Kidney (tissue), 14 donors: Measurements from ENCODE around the gene ELF5. TPM values are rescaled to one million over a fixed set of nuclear protein-coding genes. Genes with fewer than 3 reads are reported as not detected.

Source experiments
- DNase-seq, 5 donors: peaks; one replicate each; pipeline ENCODE4 v3.0.0-alpha.2; 2013 to 2020
- FAIRE-seq: peaks from 2 replicates; lab custom pipeline; 2012; peaks lifted over from hg19 to GRCh38; lab: Jason Lieb, UNC
- H3K27ac ChIP-seq, 2 donors: one replicate each; pipeline ENCODE4 v1.7.0; 2013; ENCODE audit warnings: low read depth in 2 of 2, low read length in 2 of 2, inconsistent platforms in 1 of 2
- H3K27me3 ChIP-seq: one replicate; pipeline ENCODE4 v1.7.1; 2013; ENCODE audit warnings: low read length, inconsistent platforms; ENCODE audit not compliant: control insufficient read depth, insufficient read depth
- H3K36me3 ChIP-seq, 3 donors: one replicate each; pipeline versions ENCODE4 v1.7.0 to v1.7.1; 2013; ENCODE audit warnings: low read length in 3 of 3, control low read depth in 1 of 3, inconsistent platforms in 1 of 3; ENCODE audit not compliant: insufficient read depth in 3 of 3, control insufficient read depth in 2 of 3
- H3K4me1 ChIP-seq, 3 donors: one replicate each; pipeline versions ENCODE4 v1.7.0 to v1.7.1; 2013; ENCODE audit warnings: low read length in 3 of 3, inconsistent platforms in 1 of 3, low read depth in 1 of 3; ENCODE audit not compliant: control insufficient read depth in 2 of 3, insufficient read depth in 2 of 3
- H3K4me3 ChIP-seq, 3 donors: one replicate each; pipeline versions ENCODE4 v1.7.0 to v1.8.1; 2013; ENCODE audit warnings: low read length in 3 of 3, control low read depth in 1 of 3, inconsistent platforms in 1 of 3
- H3K9ac ChIP-seq, 3 donors: one replicate each; pipeline versions ENCODE4 v1.7.0 to v1.7.1; 2013; ENCODE audit warnings: low read length in 3 of 3, control low read depth in 1 of 3, inconsistent platforms in 1 of 3
- H3K9me3 ChIP-seq, 3 donors: one replicate each; pipeline versions ENCODE4 v1.7.0 to v1.7.1; 2013; ENCODE audit warnings: low read length in 3 of 3, control low read depth in 1 of 3, inconsistent platforms in 1 of 3; ENCODE audit not compliant: control insufficient read depth in 2 of 3, insufficient read depth in 1 of 3
- intact Hi-C: fragments of 100-400 bp; cut with DNase I; formaldehyde crosslinking; loops from one replicate; pipeline ENCODE4 v1.11.1; 2022
- polyA plus RNA-seq: library from polyadenylated mRNA; stranded (reverse); fragments of 350-450 nt; fragmentation: Illumina TruSeq; extraction: RNeasy Lipid Tissue Mini Kit (QIAGEN cat#74804); gene quantifications from one replicate; pipeline ENCODE4 v1.2.3, GENCODE V29; 2014; ENCODE audit warnings: low read depth, low replicate concordance; ENCODE audit not compliant: insufficient read depth
- total RNA-seq: library from RNA; stranded (reverse); fragmentation: NEBNext Ultra II Directional; extraction: Animal tissue kit (Norgen Biotek cat#: 25700); gene quantifications from one replicate; pipeline ENCODE4 v1.2.1, GENCODE V29; 2021
- TF ChIP-seq, protein P1 (sequence below): IDR thresholded peaks from 3 replicates; pipeline ENCODE4 v1.5.1; 2012; ENCODE audit warnings: mild to moderate bottlenecking, moderate library complexity, borderline replicate concordance; ENCODE audit not compliant: insufficient read depth; ENCODE audit errors: extremely low read depth
- donor health status: control.
- donor health status: control.
- donor health status: control.
- donor health status: control.
- donor health status: control.
- donor health status: DM: yes; HTN: yes; CAD: no.
- donor health status: Normal renal cell carcinoma (clear cell type).

The ELF5 gene
- total and polyA plus RNA-seq, 2 donors from 2014 or later = 0.94 to 18.9 TPM

DNA sequence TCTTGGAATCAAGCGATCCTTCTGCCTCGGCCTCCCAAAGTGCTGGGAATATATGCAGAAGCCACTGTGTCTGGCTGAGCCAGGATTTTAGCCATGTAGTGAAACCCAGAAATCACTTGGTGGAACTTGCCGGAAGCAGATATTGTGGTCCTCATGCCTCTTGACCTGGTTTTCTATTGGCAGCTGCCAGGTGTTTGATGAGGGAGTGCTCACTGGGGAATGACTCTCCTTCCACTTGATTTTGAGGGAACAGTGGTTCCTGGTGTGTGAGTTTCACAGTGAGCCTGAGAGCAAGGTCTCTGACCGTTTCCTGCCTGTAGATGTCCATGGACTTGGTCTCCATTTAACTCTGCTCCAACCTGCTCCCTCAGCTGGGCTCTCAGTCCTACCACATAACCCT, 34.7 kb upstream of the ELF5 start:
- Histone ChIP-seq H3K27me3 (no peaks in the 10 kb centered on the region), H3K4me1 (no peaks in the 10 kb centered on the region), H3K27ac (no peak overlapping the region), H3K4me3 (no peak overlapping the region), H3K9ac (no peak overlapping the region), H3K9me3 (no peaks in the 10 kb centered on the region), H3K36me3 (no peaks in the 10 kb centered on the region)
- TF ChIP-seq, protein P1, sequence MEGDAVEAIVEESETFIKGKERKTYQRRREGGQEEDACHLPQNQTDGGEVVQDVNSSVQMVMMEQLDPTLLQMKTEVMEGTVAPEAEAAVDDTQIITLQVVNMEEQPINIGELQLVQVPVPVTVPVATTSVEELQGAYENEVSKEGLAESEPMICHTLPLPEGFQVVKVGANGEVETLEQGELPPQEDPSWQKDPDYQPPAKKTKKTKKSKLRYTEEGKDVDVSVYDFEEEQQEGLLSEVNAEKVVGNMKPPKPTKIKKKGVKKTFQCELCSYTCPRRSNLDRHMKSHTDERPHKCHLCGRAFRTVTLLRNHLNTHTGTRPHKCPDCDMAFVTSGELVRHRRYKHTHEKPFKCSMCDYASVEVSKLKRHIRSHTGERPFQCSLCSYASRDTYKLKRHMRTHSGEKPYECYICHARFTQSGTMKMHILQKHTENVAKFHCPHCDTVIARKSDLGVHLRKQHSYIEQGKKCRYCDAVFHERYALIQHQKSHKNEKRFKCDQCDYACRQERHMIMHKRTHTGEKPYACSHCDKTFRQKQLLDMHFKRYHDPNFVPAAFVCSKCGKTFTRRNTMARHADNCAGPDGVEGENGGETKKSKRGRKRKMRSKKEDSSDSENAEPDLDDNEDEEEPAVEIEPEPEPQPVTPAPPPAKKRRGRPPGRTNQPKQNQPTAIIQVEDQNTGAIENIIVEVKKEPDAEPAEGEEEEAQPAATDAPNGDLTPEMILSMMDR = no peak
- intact Hi-C loops = no loop called here
- no peak for FAIRE-seq
- DNase-seq = no peak

DNA sequence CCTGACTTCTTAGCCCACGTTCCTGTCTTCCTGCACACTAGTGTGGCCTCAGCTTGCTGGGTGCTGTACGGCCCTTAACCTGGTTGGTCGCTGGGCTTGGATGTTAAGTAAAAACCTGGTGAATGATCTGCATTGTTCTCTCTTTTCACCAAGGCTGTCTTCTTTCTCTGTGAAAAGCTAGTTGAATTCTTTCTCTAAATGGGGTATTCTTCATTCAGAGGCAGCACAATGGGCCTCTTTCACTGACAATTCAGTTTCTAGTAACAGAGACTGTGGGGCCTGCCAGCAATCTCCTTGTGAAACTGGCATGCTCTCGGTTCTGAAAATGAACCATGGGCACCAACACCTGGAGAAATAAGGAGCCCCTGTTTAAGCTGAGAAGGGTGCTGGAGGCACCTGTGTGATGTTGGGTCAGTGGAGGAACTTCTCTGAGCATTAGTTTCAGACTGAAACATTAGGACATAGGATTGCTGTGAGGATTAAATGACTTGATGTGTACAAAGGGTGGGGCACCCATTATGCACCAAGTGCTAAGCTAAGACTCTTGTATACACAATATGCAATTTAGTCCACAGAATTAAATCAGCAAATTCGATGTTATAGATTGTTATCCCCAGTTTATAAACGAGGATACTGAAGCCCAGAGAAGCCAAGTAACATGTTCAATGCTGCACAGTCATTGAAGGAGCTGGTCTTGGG, 33.1 kb upstream of the ELF5 start:
- Histone ChIP-seq H3K4me3 (no peak overlapping the region), H3K9ac (no peak overlapping the region), H3K9me3 (no peaks in the 10 kb centered on the region), H3K36me3 (no peaks in the 10 kb centered on the region), H3K27me3 (no peaks in the 10 kb centered on the region), H3K4me1 (no peaks in the 10 kb centered on the region), H3K27ac (no peak overlapping the region)
- no peak for FAIRE-seq
- no peak for DNase-seq
- TF ChIP-seq, protein P1 = no peak
- intact Hi-C loops = no loop called here

DNA sequence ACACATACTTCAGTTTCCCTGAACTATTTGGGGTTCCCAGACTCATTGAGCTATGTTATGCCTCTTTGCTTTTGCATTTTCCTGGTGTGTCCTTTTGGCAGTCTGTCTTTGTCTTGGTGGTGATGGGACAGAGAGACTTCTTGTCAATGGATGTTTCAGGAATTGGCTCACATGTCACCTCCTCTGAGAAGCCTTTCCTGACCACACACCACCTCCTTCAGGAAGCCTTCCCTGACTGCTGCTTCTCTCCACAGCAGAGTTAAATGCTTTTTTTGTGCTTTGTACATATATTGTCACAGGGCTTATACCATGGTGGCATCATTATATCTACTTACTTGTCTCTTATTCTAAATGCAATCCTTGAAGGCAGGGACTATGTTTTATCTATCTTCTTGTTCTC, 28.5 kb upstream of the ELF5 start:
- intact Hi-C loops = no loop called here
- Histone ChIP-seq H3K27ac (no peak overlapping the region), H3K4me3 (no peak overlapping the region), H3K4me1 (no peaks in the 10 kb centered on the region), H3K27me3 (no peaks in the 10 kb centered on the region), H3K36me3 (no peaks in the 10 kb centered on the region), H3K9ac (no peak overlapping the region), H3K9me3 (no peaks in the 10 kb centered on the region)
- TF ChIP-seq, protein P1 = no peak
- no peak for FAIRE-seq
- DNase-seq = no peak

DNA sequence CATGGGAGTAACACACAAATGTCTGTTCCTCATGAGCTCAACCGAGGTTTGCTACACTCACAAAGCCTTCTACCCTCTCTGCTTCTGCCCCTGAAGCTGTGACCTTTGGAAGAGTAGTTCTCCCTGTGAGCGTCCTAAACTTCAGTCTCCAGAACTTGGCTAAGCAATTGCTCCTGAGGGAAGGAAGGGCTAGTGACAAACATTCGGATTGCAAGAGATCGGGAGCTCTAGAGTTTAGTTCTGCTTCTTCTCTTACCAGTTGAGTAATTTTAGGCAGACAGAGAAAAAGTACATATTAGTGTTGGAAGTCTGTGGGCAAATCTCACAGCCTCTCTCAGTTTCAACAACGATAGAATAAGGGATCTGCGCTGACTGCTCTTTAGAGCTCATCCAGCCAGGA, 27.3 kb upstream of the ELF5 start:
- FAIRE-seq (no peak), DNase-seq (no peak)
- Histone ChIP-seq H3K4me1 (no peaks in the 10 kb centered on the region), H3K4me3 (no peak overlapping the region), H3K9me3 (no peaks in the 10 kb centered on the region), H3K36me3 (no peaks in the 10 kb centered on the region), H3K27ac (no peak overlapping the region), H3K9ac (no peak overlapping the region), H3K27me3 (no peaks in the 10 kb centered on the region)
- intact Hi-C loops = no loop called here
- TF ChIP-seq, protein P1 = no peak
